CD8-positive, alpha-beta memory T cell (primary cell): Measurements from ENCODE around the gene FNIP1. TPM values are rescaled to one million over a fixed set of nuclear protein-coding genes. Genes with fewer than 3 reads are reported as not detected.
"Not testable (repeated sequence)": the region's sequence is repeated elsewhere in the genome, so short reads cannot be mapped to it uniquely, and the experiment has no call there.

Experiments
- CTCF ChIA-PET: fragments of 350-600 bp; sonication (Branson Sonifier 250); formaldehyde crosslinking; loops from one replicate; lab custom pipeline; 2021; ENCODE audit warnings: antibody characterized with exemption; lab: Charles Lee
- POLR2A ChIA-PET: fragments of 350-600 bp; sonication (Branson Sonifier 250); formaldehyde crosslinking; loops from one replicate; lab custom pipeline; 2021; ENCODE audit warnings: antibody characterized with exemption; lab: Charles Lee
- DNase-seq, 5 donors: peaks; one replicate each; pipeline versions ENCODE4 v3.0.0 to v3.0.0-alpha.2; 2020 to 2022; ENCODE audit warnings: mixed read lengths in 1 of 5
- H3K27ac ChIP-seq: one replicate; pipeline ENCODE4 v1.7.0; 2013; ENCODE audit warnings: low read depth, mild to moderate bottlenecking, low read length, moderate library complexity
- H3K27me3 ChIP-seq: 2 replicates; pipeline ENCODE4 v1.7.0; 2013; ENCODE audit warnings: low read length, mild to moderate bottlenecking; ENCODE audit not compliant: insufficient read depth, poor library complexity, severe bottlenecking
- H3K36me3 ChIP-seq: 2 replicates; pipeline ENCODE4 v1.7.0; 2013; ENCODE audit warnings: mild to moderate bottlenecking, low read length, moderate library complexity; ENCODE audit not compliant: insufficient read depth
- H3K4me1 ChIP-seq: 2 replicates; pipeline ENCODE4 v1.7.0; 2013; ENCODE audit warnings: mild to moderate bottlenecking, low read length, moderate library complexity; ENCODE audit not compliant: insufficient read depth
- H3K4me3 ChIP-seq: 2 replicates; pipeline ENCODE4 v1.7.0; 2013; ENCODE audit warnings: mild to moderate bottlenecking, low read length
- H3K9me3 ChIP-seq: 2 replicates; pipeline ENCODE4 v1.7.0; 2013; ENCODE audit warnings: mild to moderate bottlenecking, low read length
- H3K27ac Mint-ChIP-seq, 8 donors: one replicate each; pipeline ENCODE4 v1.8.0; 2020 to 2021; ENCODE audit warnings: mixed read lengths in 8 of 8, mild to moderate bottlenecking in 6 of 8, inconsistent platforms in 3 of 8, moderate library complexity in 3 of 8
- H3K27me3 Mint-ChIP-seq, 2 donors: one replicate each; pipeline ENCODE4 v1.8.0; 2020 to 2021; ENCODE audit warnings: mixed read lengths in 2 of 2, mild to moderate bottlenecking in 1 of 2, moderate library complexity in 1 of 2
- H3K36me3 Mint-ChIP-seq, 3 donors: one replicate each; pipeline ENCODE4 v1.8.0; 2020 to 2021; ENCODE audit warnings: mixed read lengths in 3 of 3, inconsistent platforms in 1 of 3, mild to moderate bottlenecking in 1 of 3
- H3K4me1 Mint-ChIP-seq, 3 donors: one replicate each; pipeline ENCODE4 v1.8.0; 2020 to 2021; ENCODE audit warnings: mixed read lengths in 3 of 3, inconsistent platforms in 1 of 3, mild to moderate bottlenecking in 1 of 3
- H3K4me3 Mint-ChIP-seq, 7 donors: one replicate each; pipeline ENCODE4 v1.8.0; 2020 to 2021; ENCODE audit warnings: mixed read lengths in 7 of 7, mild to moderate bottlenecking in 6 of 7, moderate library complexity in 4 of 7, inconsistent platforms in 2 of 7
- H3K9me3 Mint-ChIP-seq, 5 donors: one replicate each; pipeline ENCODE4 v1.8.0; 2020 to 2022; ENCODE audit warnings: mixed read lengths in 5 of 5, mild to moderate bottlenecking in 3 of 5, moderate library complexity in 2 of 5, inconsistent platforms in 1 of 5
- polyA plus RNA-seq: library from polyadenylated mRNA; unstranded; fragments of 300-500 nt; fragmentation: Illumina TruSeq; gene quantifications from one replicate; pipeline ENCODE4 v1.2.3, GENCODE V29; 2021
- total RNA-seq, 2 experiments: library from RNA; stranded (reverse); gene quantifications; one replicate each; pipeline ENCODE4 v1.2.3, GENCODE V29; 2021

Gene FNIP1
- total and polyA plus RNA-seq, 3 experiments from 2014 or later, result 8.8 to 16.0 (median 15.9) TPM

DNA sequence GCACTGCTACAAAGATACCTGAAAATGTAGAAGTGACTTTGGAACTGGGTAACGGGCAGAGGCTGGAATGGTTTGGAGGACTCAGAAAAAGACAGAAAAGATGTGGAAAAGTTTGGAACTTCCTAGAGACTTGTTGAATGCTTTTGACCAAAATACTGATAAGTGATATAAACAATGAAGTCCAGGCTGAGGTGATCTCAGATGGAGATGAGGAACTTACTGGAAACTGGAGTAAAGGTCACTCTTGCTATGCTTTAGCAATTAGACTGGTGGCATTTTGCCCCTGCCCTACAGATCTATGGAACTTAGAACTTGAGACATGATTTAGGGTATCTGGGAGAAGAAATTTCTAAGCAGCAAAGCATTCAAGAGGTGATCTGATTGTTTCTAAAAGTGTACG lies 203.4 kb downstream of the FNIP1 start:
- Mint-ChIP-seq H3K4me1 (peaks cover 50 to 71% (median 64%) of the 10 kb centered on the region in 3 donors), H3K36me3 (peaks cover 0 to 18% (median 6%) of the 10 kb centered on the region in 3 donors), H3K27ac (peak overlapping the region in 7 of 8 donors; percentile 5 to 93 (median 71))
- DNase-seq, H3K9me3 Mint-ChIP-seq, H3K27ac ChIP-seq, H3K27me3 ChIP-seq, H3K36me3 ChIP-seq, POLR2A ChIA-PET, H3K4me3 Mint-ChIP-seq, H3K27me3 Mint-ChIP-seq, H3K4me3 ChIP-seq, H3K9me3 ChIP-seq: not testable (repeated sequence)
- H3K4me1 ChIP-seq, result peaks cover 42% of the 10 kb centered on the region
- CTCF ChIA-PET, result interaction anchor here (1.2 to 8.3 kb wide), 2 partner anchors 412 to 470 kb away, joined by 5 to 157 read pairs; partner anchors contain the start of gene ACSL6

Other genes with a start within 250 kb of the FNIP1 start
- gene RAPGEF6, start 161.8 kb downstream of the FNIP1 start, total RNA-seq, result 10 to 100 TPM; 25.9 to 29.2 TPM
- 27.9 TPM for gene RAPGEF6, start 161.8 kb downstream of the FNIP1 start, polyA plus RNA-seq
- under 1 TPM in 1 of 2 experiments, not detected in 1; 0.53 TPM for gene MEIKIN, start 148.6 kb upstream of the FNIP1 start, total RNA-seq
- 0.69 TPM for gene MEIKIN, start 148.6 kb upstream of the FNIP1 start, polyA plus RNA-seq
- gene ACSL6, start 214.6 kb upstream of the FNIP1 start, total RNA-seq, result 10 to 100 TPM; 21.8 to 22.7 TPM
- 20.7 TPM for gene ACSL6, start 214.6 kb upstream of the FNIP1 start, polyA plus RNA-seq